SK-N-MC (cell line): ENCODE results near the gene ARAF.

ENCODE experiments used
- EZH2 ChIP-seq: fragments of 200-600 bp; sonication (generic); IDR thresholded peaks from one replicate; pipeline ENCODE4 v1.6.1; 2017; ENCODE audit warnings: antibody characterized with exemption
- POLR2AphosphoS5 ChIP-seq: IDR thresholded peaks from 2 replicates; pipeline ENCODE4 v1.6.1; 2012; ENCODE audit warnings: mild to moderate bottlenecking, low read depth, low read length, borderline replicate concordance

- TF ChIP-seq POLR2AphosphoS5, result no peak
- no peak for TF ChIP-seq EZH2
These were observed 10.2 kb downstream of the ARAF start for GRCh38 chrX:47571215-47571614.
